IPS-NIHi7 (cell line): Measurements from ENCODE around the gene CDC42EP5.
A peak's percentile ranks its signal among the peaks of the same experiment; 100 is the strongest.
"Not testable (repeated sequence)": the region's sequence is repeated elsewhere in the genome, so short reads cannot be mapped to it uniquely, and the experiment has no call there.

Source experiments
- DNase-seq: peaks from one replicate; pipeline ENCODE4 v3.0.0; 2012; ENCODE audit warnings: mixed read lengths; ENCODE audit errors: extremely low spot score

Gene CDC42EP5

GRCh38 chr19:54473071-54473891 lies at the start of gene CDC42EP5:
Gene CDC42EP5, minus strand, starts transcription at chr19:54473296. Its CDS starts 7,749 bp downstream, at chr19:54465547.
- DNase-seq, result peak; percentile 54

GRCh38 chr19:54521860-54522513 lies 48.9 kb upstream of the CDC42EP5 start:
- no peak for DNase-seq

- no peak for DNase-seq
Measured at GRCh38 chr19:54521022-54521859, 48.1 kb upstream of the CDC42EP5 start.

GRCh38 chr19:54518844-54519243 lies 45.7 kb upstream of the CDC42EP5 start:
- DNase-seq, result no peak

GRCh38 chr19:54517483-54517882 lies 44.4 kb upstream of the CDC42EP5 start:
- DNase-seq, result peak; percentile 46

GRCh38 chr19:54515156-54515555 lies 42.1 kb upstream of the CDC42EP5 start:
- DNase-seq, result no peak

- DNase-seq, result not testable (repeated sequence)
Measured at GRCh38 chr19:54509200-54509940, 36.3 kb upstream of the CDC42EP5 start.

- not testable (repeated sequence) for DNase-seq
Measured at GRCh38 chr19:54508487-54508886, 35.4 kb upstream of the CDC42EP5 start.

GRCh38 chr19:54507824-54508223 lies 34.7 kb upstream of the CDC42EP5 start:
- no peak for DNase-seq

GRCh38 chr19:54507038-54507717 lies 34.1 kb upstream of the CDC42EP5 start:
- DNase-seq, result not testable (repeated sequence)

GRCh38 chr19:54506079-54506478 lies 33.0 kb upstream of the CDC42EP5 start:
- no peak for DNase-seq

- not testable (repeated sequence) for DNase-seq
Measured at GRCh38 chr19:54505542-54505941, 32.4 kb upstream of the CDC42EP5 start.

- no peak for DNase-seq
Measured at GRCh38 chr19:54502518-54503048, 29.5 kb upstream of the CDC42EP5 start, which contains the start of gene LAIR2. Gene LAIR2, plus strand, starts transcription at chr19:54502831. Its CDS starts 88 bp downstream, at chr19:54502919.

- DNase-seq, result not testable (repeated sequence)
Measured at GRCh38 chr19:54498451-54498772, 25.3 kb upstream of the CDC42EP5 start.

- DNase-seq, result not testable (repeated sequence)
Measured at GRCh38 chr19:54497747-54498450, 24.8 kb upstream of the CDC42EP5 start.

GRCh38 chr19:54495284-54495683 lies 22.2 kb upstream of the CDC42EP5 start:
- DNase-seq, result not testable (repeated sequence)

- DNase-seq, result no peak
Measured at GRCh38 chr19:54493967-54494585, 21.0 kb upstream of the CDC42EP5 start.

GRCh38 chr19:54493056-54493455 lies 20.0 kb upstream of the CDC42EP5 start:
- DNase-seq, result not testable (repeated sequence)

GRCh38 chr19:54492568-54492967 lies 19.5 kb upstream of the CDC42EP5 start:
- DNase-seq, result no peak
